Measurements from ENCODE around the gene EFEMP1.

EFEMP1 gene

DNA sequence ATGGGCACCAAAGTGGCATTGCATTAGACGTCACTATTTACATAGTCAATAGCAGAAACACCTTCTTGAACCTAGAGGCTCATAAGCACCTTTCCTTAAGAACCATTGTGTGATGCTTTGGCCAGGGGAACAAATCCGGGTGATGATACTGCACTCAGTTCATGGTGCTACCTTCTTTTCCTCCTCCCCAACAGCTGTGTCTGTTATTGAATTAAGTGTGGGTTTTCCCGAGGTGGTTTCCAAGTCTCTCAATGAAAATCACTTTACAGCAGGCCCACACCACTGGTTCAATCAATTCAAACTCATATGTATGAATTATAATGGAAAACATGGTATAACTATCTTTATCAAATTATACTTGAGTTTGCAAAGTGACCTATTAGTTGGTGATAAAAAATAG, 9.3 kb upstream of the EFEMP1 start:
- no peak for DNase-seq

DNA sequence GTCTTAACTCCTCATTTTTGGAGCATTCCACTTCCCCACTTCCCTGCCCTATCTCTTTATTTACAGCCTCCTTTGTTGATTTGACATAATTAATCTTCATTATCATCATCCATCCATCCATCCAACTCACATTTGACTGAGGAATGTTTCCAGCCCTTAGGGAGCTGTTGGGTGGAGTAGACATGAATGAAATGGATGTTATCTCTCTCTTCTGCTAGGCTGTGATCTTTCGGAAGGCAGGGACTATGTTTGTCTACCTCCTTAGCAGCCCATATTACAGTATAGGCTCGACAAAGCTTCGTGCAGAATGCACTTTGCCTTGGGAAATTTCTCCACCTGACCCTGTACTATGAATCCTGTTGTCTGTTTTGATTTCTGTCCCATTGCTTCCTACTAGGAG, 7.7 kb upstream of the EFEMP1 start:
- no peak for DNase-seq

DNA sequence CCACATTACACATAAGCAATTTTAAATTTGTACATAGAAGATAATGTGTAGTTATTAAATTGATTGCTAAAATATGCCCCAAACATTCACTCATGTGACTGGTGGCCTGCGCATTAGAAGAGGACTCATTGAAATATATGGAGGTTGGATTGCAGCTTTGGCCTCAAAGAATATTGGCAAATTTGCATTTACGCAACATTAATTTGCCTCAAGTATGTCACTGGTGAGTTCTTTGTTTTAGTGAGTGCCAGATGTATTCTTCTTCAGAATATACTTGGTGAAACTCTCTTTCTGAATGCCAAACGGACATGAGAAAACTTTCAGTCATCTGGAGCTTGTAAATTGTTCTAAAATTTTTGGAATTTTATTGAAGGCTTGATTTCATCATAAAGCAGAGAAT, 5.9 kb upstream of the EFEMP1 start:
- DNase-seq: no peak

DNA sequence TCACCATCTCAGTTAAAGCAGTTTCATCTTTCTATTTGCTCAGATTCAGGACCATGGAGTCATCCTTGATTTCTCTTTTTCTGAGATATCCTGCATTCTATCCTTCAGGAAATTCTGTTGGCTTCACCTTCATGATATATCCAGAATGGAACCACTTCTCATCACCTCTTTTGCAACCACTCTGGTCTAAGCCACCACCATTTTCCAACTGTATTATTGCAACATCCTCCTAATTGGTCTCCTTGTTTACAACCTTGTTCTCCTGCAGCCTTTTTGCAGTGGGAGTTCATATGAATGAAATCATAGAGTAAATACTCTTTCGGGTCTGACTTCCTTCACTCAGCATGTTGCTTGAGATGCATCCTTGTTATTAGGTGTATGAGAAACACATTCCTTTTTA, 3.4 kb upstream of the EFEMP1 start:
- no peak for DNase-seq

DNA sequence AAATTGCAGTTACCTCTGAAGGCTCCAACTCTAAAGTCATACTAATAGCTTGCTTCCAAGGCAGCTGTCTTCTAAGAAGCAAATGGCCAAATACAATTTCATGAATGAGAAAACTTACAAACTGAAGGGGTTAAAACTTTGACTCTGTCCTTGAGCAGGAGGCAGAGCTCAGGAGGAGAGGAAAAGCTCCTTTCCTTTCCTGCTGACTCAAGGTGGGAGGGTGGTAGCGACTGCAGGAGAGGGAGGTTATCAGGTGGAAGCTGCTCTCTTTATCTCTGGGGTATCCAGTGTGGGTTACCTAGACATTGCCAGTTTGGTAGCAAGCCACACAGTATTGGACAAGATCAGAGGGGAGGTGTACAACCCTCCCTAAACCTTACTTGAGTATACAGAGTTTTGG, 2.7 kb upstream of the EFEMP1 start:
- no peak for DNase-seq

DNA sequence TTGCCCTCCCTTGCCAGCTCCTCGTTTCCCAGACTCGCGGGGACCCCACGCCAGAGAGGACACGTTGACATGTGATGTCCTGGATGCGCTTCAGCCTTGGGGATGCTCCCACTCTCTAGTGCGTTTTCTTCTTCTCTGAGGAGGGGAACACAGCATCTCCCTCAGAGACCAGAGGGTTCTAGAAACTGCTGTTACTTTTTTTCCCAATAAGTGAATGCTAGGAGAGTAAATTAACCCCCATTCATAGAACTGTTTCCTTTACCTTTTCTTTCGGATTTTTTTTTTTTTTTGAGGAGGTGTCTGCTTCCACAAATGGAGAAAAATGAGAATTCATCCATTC, 370 bp upstream of the EFEMP1 start:
- no peak for DNase-seq

DNA sequence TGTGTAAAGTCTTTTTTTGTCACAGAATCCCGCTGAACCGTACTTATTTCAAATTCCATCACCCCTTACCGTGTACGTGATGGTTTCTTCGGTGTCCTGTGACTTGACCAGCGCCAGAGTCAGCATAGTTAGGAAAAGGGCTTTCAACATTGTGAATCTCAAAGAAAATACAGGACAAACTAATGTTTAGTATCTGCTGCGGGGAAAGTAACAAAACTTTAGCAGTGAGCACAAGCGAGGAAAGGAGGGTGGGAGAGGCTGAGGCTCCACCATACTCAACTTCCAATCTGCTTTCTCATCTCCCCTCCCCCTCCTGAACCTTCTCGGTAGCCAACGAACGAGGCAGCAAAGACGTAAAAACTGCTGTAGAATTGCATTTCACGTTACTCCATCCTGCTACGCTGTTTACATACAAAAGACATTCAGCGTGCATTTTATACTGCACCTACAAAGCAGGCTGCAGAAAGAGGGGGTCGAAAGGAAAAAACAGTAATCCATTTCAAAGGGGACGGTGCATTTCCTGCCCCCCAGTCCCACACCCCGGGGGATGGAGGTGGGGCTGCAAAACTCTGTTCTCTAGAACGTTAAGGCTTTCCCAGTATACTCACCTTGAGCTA, 1.2 kb downstream of the EFEMP1 start:
- no peak for DNase-seq

DNA sequence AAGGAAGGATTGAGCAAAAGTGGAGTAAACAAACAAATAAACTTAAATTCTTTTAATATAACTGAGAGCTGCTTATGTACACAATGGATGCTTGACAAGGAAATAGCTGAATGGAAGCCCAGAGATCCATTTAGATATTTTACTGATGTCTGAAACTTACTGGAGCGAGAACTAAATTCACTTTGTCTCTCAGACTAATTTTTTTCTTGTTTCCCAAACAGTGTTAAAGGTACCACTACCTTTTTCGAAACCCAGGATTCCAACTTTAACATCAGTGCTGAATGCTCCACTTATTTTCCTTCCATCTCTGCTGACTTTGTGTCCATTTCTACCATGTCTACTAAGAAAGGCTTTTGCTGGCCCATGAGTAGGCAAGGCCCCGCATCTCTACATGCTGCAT, 4.0 kb downstream of the EFEMP1 start:
- DNase-seq: no peak

DNA sequence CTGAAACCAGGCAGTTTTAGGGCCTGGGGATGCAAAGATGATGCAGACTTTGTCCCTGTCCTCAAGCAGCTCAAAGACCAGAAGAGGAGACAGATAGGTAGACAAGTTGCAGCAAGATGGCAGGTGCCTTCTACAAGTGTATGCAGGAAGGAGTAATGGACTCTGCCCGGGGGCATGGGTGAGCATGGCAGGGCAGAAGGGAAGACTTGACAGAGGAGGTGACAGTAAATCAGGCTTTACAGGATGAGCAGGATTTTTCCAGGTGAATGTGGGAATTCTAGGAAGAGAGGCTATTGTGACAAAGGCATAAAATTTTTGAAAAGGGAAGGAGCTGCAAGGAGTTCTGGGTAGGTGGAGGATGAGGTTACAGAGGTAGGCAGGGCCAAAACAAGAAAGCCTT, 4.7 kb downstream of the EFEMP1 start:
- no peak for DNase-seq

DNA sequence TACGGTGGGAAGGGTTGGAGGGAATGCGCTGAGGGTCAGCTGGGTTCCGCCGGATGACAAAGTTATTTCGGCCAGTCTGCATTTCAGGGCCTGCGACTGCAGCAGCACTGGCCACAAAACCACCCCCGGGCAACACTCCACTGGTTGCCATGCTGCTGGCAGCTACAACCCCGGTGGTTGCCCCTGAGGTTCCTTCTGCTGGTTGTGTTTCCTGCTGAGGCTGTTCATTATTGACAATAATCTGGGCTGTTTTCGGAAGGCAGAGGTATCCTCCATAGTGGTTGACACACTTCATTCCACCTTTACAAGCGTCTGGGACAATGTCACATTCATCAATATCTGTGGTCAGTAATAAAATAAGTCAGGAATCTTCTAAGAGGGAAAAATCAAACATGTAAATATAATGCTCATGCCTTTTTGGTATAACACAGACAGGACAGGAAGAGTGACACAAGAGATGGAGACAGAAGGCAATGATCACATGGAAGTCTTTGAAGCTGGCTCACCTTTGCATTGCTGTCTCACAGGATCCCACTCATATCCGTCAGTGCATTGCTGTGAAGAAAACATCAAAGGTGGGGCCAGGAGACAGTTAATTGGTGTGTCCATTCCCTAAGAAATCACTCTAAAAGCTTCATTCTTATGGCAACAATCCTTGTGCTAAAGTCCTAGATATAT, 5.7 kb downstream of the EFEMP1 start:
- no peak for DNase-seq

DNA sequence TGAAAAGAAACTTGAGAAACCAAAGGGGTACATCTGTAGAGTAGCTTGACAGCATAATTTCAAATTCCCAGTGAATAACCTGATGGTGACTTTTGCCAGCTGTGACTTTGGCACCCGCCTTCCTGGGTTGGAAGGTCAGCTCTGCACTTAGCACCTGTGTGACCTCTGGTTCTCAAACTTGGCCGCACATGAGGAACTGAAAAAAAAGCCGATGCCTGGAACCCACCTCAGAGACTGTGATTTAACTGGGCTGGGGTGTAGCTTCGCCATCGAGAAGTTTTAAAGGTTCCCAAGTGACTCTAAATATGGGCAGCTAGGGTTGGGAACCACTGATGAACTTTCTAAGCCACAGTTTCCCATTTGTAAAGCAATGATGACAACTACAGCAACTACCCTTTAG, 6.5 kb downstream of the EFEMP1 start:
- DNase-seq: no peak

DNA sequence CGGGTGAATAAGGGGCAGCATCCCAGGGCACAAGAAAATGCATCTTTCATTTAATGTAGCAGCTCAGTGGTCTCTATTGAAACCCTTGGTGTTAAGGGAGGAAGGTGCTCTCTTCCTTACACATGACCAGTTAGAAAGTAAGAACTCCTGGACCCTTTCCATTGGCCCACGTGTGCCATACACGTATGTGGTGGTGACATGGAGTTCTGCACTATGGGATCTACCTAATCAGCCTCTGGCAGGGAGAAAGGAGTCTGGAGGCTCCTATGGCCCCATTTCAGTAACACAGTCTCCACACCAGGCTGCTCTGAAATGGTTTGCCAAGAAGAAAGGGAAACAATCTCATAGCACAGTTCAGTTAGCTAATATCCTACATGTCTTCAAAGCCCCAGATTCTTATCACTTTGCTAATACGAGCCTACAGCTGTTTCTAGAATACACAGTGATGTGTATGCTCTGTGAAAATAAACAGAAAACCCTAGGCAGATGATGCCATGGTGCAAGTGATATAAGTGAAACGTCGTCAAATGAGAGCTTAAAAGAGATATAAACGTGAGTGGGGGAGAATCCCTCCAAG, 7.0 kb downstream of the EFEMP1 start:
- no peak for DNase-seq

DNA sequence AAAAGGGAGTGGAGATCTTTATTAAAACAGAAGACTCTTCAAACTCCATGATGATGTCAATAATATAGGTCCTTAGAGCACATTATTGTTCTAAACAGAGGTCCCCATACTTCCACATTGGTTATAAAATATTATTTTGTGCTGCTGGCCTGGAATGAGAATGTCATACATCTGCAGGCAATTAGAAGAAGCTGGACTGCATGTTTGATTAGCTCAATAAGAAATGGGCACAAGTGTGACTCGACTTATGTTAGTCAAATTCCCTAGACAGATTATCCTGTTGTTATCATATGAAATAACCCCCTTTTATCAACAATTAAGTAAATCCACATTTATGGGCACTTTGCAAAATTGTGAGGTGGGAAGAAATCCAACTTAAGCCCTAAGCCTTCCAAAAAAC, 8.8 kb downstream of the EFEMP1 start:
- no peak for DNase-seq

DNA sequence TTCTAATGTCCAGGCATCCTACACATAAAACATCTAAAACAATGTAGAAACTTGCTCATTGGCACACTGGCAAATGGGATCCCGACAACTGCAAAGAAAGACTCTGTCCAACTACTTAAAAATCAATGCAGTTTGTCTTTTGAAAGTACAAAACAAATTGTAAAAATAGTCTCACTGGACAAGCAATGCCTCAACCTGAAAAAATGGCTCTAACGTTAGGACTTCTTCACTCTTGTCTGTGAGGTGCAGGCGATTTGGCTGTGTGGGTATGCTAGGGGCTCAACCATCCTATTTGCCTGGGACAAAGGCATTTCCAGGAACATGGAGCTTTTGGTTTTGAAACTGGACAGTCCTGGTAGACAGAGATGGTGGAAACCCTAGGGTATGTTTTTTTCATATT, 10.7 kb downstream of the EFEMP1 start:
- no peak for DNase-seq

DNA sequence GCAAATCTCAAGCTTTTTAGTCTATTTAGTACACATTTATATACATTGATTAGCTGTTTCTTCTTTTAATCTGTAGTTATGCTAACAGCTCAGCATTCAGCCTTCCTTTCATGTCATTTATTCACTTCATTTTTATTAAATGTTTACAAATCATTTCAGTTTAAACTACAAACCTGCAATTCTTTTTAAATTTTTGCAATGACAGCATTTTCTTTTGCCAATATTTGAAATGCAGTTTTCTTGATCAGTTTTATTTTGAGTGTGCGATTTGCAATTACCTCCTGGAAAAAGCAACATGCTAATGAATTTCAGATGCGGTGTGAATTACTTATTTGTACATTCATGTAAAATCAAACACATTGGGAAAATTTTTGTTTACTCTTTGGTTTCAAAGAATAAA, 13.5 kb downstream of the EFEMP1 start:
- no peak for DNase-seq

DNA sequence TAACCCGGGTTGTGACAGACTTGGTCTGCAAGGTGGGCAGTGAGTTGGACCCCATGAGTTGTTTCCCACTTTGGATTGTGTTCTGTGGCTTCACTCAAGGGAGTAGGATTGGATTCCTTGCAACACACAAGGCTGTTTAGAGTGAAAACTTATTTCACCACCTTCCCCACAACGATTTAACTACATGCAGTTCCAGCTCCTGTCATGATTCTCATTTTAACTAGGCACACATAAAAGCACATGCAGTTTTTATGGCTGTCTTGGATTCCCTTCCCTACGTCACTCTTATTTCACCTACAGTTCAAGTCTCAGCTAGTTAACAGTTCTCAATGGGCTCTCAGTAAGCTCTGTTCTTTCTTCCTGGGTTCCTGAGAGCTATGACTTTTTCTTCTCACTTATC, 15.9 kb downstream of the EFEMP1 start:
- DNase-seq: no peak

DNA sequence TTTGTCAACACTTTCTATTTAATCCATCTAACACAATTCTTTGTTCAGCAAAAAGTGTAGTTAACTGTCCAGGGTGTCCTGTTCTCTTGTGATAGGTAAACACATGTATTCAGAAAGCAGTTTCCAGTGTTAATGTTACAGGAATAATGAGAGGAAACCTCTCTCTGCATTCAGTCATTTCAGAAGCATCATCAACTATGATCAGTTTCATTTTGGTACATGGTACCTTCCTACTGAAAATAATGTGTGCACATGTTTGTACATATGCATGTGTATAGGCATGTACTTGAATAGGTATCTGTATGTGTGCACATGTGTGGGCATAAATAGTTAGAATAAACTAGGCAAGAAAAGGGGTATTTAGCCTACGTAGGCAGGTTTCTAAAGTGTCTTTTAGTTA, 16.6 kb downstream of the EFEMP1 start:
- DNase-seq: no peak

DNA sequence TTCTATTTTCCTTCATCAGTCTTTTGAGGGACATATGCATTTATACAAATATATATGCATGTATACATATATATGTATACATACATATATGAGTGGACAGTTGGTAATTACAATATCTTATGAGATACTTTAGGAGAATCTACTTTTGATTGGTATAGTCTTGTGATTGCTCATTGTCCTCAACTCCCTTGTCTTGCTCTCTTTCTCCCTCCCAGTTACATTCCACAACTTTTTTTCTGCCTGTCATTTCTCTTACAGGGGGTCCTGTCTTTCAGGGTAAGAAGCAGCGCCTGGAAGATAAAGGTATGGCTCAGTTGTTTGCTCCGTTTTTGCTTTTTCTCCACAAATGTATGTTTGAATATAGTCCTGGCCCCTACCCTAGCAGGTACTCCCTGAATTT, 19.9 kb downstream of the EFEMP1 start:
- no peak for DNase-seq

DNA sequence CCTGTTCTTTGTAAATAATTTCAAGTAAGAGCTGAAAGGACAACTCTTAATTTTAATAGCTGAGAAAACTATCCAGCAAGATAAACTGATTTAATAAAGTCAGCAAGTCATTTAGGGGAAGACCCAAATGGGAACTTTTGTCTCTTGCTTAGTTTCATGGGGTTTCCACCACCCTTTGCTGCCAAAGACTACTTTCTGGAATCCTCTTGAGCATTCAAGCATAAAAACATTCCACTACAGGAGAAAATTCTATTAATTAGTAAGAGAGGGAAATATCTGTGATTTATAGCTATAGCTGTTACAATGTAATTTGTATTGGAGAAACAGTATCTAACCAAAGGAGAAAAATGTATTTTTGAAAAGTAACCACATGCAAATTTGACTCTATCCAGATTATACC, 20.6 kb downstream of the EFEMP1 start:
- no peak for DNase-seq

DNA sequence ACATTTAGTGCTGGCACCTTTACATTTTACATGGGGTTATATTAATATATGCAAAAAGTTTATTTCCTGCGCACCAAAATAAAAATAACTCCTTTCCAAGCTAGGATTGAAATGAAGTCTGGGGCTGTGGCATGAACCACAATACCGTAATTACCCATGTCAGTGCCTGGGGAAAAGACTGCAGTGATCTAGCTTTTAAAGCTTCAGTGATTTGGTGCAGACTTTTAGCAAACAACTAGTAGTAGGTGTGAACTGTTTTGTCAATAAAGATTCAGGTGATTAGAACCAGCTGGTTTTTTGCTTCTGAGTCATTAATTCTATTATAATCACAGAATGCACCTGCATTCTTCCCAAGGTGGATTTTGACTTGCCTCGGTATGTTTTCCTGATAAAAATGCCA, 21.2 kb downstream of the EFEMP1 start:
- no peak for DNase-seq

DNA sequence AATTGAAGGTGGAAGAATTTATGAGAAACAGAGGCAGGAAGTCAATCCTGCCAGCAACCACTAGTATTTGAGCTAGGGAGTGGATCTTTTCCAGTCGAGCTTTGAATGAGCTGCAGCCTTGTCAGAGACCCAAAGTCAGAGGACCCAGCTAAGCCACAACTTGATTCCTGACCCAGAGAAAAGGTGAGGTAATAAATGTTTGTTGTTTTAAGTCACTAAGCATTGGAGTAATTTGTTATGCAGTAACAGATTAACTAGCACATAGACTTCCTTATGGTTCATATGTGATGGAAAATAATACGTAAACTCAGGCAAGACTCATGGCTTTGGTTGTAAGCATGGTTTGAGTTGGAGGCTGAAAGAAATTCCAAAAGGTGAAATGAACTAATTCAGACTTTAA, 21.6 kb downstream of the EFEMP1 start:
- DNase-seq: no peak

DNA sequence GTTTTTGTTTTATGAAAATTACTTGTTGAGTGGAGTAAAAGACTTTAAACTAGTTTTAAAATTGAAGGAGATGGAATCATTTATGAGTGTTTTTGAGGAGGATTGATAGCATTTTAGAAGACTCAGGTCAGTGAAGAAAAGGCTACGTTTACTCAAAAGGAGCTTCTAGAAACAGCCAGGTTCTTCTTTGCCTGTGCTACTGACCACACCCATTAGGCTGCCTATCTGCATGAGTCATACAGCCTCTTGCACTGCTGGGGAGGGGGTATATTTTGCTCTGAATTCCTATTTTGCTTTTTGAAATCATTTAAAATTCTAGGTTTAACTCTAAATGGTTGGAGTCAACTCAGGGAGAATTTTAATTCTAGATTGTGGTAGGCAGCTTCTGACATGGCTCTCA, 22.3 kb downstream of the EFEMP1 start:
- DNase-seq: no peak

DNA sequence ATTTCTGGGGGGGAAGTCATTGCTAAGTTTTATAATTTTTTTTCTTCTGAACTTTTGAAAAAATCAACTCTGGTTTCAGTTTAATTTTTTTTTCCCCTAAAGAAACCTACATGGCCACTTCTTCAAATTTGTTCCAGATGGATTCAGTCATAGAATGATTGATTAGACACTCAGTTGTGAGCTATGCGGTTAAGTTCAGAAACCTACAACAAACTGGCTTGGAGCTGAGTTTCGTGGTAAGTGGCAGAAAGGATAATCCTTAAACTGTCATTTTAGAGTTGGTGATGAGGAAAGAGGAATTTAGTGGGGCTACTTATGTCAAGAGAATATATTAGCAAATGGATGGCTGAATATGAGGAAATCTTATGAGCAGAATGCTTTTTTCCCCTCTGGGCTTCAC, 23.7 kb downstream of the EFEMP1 start:
- DNase-seq: no peak

DNA sequence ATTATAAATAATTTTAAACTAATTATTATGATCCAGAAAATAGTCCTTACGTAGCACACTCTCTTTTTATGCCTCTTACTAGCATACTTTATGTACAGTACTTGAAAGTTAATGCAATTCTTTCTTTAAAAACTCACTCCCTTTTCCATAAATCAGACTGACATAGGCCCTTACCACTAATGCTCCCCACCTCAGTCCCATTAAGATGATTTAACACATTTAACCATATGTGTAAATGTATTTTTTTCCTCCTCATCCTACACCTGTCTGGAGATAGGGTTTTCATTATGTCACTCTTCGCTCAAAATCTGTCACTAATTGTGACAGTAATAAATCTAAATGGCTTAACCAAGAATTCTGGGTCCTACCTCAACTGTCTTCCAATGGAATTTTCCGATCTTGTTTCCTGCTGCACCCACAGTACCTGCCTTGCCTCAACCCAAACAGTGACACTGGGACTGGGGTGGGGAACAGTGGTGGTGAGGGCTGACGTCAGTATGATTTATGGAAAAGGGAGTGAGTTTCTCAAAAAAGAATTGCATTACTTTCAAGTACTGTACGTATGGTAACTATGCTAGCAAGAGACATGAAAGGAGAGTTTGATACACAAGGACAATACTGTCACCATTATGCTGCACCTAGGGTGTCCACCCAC, 25.1 kb downstream of the EFEMP1 start:
- no peak for DNase-seq

DNA sequence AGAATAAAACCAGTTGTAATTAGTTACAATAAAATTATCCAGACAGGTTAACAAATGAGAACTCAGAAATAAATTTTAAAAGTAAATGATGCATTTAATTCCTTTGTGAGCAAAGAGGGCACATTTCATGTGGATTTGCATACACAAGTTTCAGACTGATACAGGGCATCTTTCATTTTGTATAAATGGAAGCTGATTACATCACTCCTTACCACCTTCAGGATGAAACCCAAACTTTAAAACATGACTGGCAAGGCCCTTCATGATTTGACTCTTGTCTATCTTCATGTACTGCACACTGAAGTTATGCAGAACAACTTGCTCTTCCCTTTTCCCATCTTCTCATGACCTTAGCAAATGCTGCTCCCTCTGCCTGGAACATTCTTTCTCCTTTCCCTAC, 26.9 kb downstream of the EFEMP1 start:
- no peak for DNase-seq
